Ishikawa (cell line): Measurements from ENCODE around the gene NAV3.

Source experiments
- CEBPB ChIP-seq: IDR thresholded peaks from 2 replicates; pipeline ENCODE4 v1.6.1; 2012
- CREB1 ChIP-seq: IDR thresholded peaks from 2 replicates; pipeline ENCODE4 v1.6.1; 2012; ENCODE audit warnings: low read depth
- EGR1 ChIP-seq: IDR thresholded peaks from 2 replicates; pipeline ENCODE4 v1.6.1; 2012
- EP300 ChIP-seq: IDR thresholded peaks from 2 replicates; pipeline ENCODE4 v1.6.1; 2012; ENCODE audit warnings: borderline replicate concordance
- FOXM1 ChIP-seq: IDR thresholded peaks from 2 replicates; pipeline ENCODE4 v1.6.1; 2012; ENCODE audit warnings: low read depth, borderline replicate concordance
- NFIC ChIP-seq: IDR thresholded peaks from 2 replicates; pipeline ENCODE4 v1.6.1; 2012
- RAD21 ChIP-seq: IDR thresholded peaks from 2 replicates; pipeline ENCODE4 v1.6.1; 2012; ENCODE audit warnings: low read depth
- TAF1 ChIP-seq: IDR thresholded peaks from 2 replicates; pipeline ENCODE4 v1.6.1; 2012; ENCODE audit warnings: low read depth, mild to moderate bottlenecking
- TCF12 ChIP-seq: IDR thresholded peaks from 2 replicates; pipeline ENCODE4 v1.6.1; 2012; ENCODE audit warnings: low read depth
- TEAD4 ChIP-seq: IDR thresholded peaks from 2 replicates; pipeline ENCODE4 v1.6.1; 2012
- YY1 ChIP-seq: IDR thresholded peaks from 2 replicates; pipeline ENCODE4 v1.6.1; 2012; ENCODE audit warnings: low read depth
- ZBTB7A ChIP-seq: IDR thresholded peaks from 2 replicates; pipeline ENCODE4 v1.6.1; 2012; ENCODE audit warnings: low read depth
- TF ChIP-seq, protein P1 (sequence below): IDR thresholded peaks from 2 replicates; pipeline ENCODE4 v1.6.1; 2012
- TF ChIP-seq, protein P2 (sequence below): IDR thresholded peaks from 2 replicates; pipeline ENCODE4 v1.6.1; 2012
- TF ChIP-seq, protein P3 (sequence below): IDR thresholded peaks from 2 replicates; pipeline ENCODE4 v1.6.1; 2012; ENCODE audit warnings: low read depth, mild to moderate bottlenecking

Gene NAV3

DNA sequence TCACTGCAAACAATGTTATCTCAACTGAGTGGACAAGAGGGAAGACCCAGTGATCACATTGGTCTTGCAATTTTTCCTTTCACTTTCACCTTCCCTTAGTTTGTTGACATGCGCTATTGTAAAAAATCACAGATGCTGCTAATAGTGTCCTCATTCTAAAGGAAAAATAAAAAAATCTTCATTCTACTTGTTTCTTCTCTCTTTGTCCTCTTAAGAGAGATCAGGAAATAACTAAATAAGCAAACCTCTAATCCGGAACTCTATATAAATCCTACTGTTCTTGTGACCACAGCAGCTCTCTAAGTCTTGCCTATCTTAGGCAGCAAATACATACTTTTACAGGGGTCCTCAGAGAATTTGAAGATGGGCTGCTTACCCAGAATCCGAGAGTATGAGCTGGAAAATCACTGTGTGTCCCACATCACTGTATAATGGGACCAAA, 257.7 kb downstream of the NAV3 start:
- TF ChIP-seq NFIC (no peak), CREB1 (no peak), RAD21 (no peak), FOXM1 (no peak)

DNA sequence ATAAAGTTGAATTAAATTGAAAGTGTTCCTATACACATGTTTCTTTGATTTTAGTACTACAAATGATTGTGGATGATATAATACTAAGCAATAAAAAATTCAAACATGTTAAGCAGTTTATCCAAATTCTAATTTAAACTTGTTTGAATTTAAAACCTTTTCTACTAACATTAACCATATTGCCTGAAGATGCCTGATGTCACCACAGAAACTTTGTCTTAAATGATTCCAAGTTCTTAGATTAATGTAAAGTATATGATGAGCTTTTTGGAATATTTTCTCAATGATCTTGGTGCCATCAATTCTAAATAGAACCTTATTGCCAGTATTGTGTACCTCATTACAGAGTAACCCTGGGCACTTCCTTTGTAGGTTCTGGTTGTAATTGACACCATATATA, 259.6 kb downstream of the NAV3 start:
- TF ChIP-seq, protein P1, sequence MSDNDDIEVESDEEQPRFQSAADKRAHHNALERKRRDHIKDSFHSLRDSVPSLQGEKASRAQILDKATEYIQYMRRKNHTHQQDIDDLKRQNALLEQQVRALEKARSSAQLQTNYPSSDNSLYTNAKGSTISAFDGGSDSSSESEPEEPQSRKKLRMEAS = no peak
- TF ChIP-seq ZBTB7A (no peak), EP300 (no peak), TEAD4 (no peak), NFIC (no peak), CEBPB (no peak), FOXM1 (no peak), TAF1 (no peak), RAD21 (no peak), EGR1 (no peak)
- TF ChIP-seq, protein P2, sequence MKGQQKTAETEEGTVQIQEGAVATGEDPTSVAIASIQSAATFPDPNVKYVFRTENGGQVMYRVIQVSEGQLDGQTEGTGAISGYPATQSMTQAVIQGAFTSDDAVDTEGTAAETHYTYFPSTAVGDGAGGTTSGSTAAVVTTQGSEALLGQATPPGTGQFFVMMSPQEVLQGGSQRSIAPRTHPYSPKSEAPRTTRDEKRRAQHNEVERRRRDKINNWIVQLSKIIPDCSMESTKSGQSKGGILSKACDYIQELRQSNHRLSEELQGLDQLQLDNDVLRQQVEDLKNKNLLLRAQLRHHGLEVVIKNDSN = no peak
- TF ChIP-seq, protein P3, sequence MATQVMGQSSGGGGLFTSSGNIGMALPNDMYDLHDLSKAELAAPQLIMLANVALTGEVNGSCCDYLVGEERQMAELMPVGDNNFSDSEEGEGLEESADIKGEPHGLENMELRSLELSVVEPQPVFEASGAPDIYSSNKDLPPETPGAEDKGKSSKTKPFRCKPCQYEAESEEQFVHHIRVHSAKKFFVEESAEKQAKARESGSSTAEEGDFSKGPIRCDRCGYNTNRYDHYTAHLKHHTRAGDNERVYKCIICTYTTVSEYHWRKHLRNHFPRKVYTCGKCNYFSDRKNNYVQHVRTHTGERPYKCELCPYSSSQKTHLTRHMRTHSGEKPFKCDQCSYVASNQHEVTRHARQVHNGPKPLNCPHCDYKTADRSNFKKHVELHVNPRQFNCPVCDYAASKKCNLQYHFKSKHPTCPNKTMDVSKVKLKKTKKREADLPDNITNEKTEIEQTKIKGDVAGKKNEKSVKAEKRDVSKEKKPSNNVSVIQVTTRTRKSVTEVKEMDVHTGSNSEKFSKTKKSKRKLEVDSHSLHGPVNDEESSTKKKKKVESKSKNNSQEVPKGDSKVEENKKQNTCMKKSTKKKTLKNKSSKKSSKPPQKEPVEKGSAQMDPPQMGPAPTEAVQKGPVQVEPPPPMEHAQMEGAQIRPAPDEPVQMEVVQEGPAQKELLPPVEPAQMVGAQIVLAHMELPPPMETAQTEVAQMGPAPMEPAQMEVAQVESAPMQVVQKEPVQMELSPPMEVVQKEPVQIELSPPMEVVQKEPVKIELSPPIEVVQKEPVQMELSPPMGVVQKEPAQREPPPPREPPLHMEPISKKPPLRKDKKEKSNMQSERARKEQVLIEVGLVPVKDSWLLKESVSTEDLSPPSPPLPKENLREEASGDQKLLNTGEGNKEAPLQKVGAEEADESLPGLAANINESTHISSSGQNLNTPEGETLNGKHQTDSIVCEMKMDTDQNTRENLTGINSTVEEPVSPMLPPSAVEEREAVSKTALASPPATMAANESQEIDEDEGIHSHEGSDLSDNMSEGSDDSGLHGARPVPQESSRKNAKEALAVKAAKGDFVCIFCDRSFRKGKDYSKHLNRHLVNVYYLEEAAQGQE = no peak

DNA sequence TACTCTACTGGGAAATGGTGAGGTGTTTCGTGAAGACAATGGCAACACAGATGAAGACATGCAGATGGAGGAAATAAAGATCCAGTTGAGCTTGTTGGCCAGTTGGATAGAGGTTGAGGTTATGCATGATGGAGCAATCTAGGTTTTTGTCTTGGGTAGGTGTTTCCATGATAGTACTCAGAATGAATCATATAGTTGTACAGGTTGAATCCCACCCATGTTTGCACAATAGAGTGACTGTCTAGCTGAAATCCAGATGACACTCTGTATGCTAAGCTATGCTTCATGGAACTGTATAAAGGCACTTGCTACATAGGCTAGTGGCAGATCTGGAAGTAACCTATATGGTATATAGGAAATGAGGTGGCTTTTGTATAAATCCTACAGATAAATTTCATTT, 264.9 kb downstream of the NAV3 start:
- TF ChIP-seq ZBTB7A (no peak), CREB1 (no peak), CEBPB (no peak), EGR1 (no peak), NFIC (no peak)
- TF ChIP-seq, protein P2 = no peak
- TF ChIP-seq, protein P1 = no peak

DNA sequence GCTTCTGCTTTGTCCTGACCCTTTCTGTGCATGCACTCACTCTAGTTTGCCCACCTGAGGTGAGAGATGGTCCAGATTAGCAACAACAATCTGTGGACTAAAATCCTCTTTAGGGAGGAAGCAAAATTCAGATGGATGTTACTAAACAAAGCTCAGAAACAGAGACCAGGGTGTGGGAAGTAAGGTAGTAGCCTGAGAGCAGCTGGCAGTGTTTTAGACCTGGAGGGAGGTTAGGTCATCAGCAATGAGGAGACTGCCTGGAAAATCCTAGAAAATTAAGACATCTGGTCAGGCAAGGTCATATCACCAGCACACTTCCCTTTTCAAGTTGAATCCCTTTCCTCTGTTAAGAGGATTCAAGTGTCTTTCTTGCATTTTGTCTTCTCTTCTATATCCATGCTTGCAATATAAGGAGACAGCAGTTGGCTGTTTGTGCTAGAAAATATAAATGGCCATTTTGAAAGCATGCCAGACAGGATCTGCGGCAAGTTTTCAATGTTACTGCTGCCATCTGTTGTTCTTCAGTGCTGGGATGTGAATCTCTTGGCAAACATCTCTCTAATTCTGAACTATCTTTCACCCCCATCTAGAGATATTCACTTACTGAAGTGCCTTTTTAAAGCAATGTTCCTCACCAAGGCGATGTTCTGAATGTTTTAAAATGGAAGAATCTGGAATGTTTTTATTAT, 266.4 kb downstream of the NAV3 start:
- TF ChIP-seq FOXM1 (no peak), NFIC (no peak), YY1 (no peak), CEBPB (no peak), TCF12 (no peak), EGR1 (no peak), RAD21 (no peak), CREB1 (no peak), EP300 (no peak)

DNA sequence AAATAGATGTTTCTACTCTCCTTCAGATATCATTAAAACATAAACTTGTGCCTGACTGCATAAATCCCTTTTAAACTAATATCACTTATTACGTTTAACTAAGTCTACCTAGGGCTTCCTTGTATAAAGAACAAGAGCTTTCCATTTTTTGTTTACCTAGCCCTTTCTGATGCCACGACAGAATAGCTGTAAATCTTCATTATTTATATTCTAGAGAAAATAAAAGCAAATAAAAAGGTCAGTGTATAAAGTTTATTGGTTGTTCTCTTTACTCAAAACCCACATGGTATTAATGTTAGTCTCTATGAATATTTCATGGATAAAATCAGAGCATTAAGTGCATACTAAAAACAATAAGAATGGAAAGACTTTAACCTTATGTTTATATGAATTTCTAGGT, 269.1 kb downstream of the NAV3 start:
- no peak for TF ChIP-seq CREB1
- TF ChIP-seq, protein P1 = no peak
- TF ChIP-seq TCF12 = no peak
- TF ChIP-seq ZBTB7A = no peak
- TF ChIP-seq NFIC = no peak
- TF ChIP-seq, protein P3 = no peak
- TF ChIP-seq TEAD4 = no peak
- TF ChIP-seq YY1 = no peak

DNA sequence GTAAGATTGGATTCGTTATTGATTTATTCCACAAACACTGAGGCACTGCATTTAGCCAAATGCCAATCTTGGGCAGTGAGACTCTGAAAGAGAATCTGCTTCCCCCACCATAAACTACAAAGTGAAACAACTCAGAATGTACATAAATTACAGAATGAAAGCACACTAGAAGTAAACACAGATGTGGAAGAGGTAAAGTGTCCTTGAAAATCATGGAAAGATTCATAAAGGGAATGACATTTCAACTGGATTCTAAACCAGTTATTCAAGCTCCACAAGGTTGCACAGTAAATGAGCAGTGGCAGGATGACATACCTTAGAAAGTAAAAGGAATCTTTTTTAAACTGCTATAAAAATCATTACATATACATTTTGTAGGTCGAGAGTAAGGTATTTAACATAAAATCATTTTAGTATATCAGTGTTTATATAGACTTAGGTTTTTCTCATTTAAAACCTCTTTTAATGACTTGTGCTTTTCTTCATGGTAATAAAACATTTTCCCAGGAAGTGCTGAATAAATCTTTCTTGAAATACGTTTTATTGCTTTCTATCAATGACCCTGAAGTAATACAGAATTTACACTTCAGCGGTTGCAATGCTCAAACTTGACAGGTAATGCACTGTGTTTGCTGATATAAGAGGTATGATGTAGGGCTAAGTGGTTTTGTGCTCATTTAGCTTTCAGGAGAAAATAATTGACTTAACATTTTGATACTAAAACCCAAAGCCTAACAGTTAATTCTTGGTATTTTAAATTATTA, 270.6 kb downstream of the NAV3 start:
- TF ChIP-seq YY1 (no peak), CREB1 (no peak), CEBPB (no peak), ZBTB7A (no peak), TEAD4 (no peak), RAD21 (no peak), FOXM1 (no peak), TCF12 (no peak), EP300 (no peak), EGR1 (no peak), NFIC (no peak)
- TF ChIP-seq, protein P2 = no peak
- TF ChIP-seq, protein P1 = no peak
- TF ChIP-seq, protein P3 = no peak
